Pulmonary artery endothelial cell (primary cell): ENCODE data around the gene CENPH. TPM values are rescaled to one million over a fixed set of nuclear protein-coding genes. Genes with fewer than 3 reads are reported as not detected.
A peak's percentile ranks its signal among the peaks of the same experiment; 100 is the strongest.
"Not testable (repeated sequence)": the region's sequence is repeated elsewhere in the genome, so short reads cannot be mapped to it uniquely, and the experiment has no call there.

Source experiments
- DNase-seq: peaks from one replicate; pipeline ENCODE4 v3.0.0-alpha.2; 2011; ENCODE audit warnings: low read depth, low spot score
- total RNA-seq: library from RNA; depleted of rRNA; stranded (reverse); fragments of >200 nt; gene quantifications from 2 replicates; pipeline ENCODE4 v1.2.3, GENCODE V29; 2014

CENPH gene
- total RNA-seq, 1 donor from 2014 or later = 16.9 TPM

DNA sequence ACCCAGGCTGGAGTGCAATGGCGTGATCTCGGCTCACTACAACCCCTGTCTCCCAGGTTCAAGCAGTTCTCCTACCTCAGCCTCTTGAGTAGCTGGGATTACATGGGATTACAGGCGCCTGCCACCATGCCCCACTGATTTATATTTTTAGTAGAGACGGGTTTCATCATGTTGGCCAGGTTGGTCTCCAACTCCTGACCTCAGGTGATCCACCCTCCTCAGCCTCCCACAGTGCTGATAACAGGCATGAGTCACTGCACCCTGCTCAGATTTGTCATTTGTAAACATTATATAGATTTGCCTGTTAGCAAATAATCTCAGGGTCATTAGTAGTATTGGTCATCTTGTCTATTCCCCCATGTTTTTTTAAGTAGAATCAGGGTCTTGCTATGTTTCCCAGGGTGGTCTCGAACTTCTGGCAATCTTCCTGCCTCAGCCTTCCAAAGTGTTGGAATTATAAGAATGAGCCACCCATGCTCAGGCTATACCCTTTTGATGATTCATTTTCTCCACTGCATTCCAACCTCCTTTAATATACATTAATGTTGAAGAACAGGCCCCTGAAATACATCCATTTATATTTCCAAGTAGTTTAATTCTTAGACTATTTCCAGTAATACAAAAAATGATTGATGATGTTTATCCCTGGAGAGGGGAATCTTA, 17.3 kb downstream of the CENPH start:
- DNase-seq = no peak

DNA sequence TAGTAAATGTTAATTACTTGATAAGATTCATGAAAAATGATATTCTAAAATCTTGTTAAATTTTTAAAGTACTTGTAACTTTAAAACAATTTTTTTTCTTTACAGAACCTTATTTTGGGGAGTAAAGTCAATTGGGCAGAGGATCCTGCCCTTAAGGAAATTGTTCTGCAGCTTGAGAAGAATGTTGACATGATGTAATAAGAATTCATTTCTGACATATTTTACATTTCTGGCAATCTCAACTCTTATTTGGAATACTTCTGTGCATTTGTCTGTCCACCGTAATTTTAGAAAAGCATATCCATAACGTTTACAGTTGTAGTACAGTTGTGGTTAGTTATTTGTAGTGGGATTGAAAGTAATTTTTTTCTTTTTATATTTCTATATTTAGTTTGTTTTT, 20.2 kb downstream of the CENPH start:
- no peak for DNase-seq

DNA sequence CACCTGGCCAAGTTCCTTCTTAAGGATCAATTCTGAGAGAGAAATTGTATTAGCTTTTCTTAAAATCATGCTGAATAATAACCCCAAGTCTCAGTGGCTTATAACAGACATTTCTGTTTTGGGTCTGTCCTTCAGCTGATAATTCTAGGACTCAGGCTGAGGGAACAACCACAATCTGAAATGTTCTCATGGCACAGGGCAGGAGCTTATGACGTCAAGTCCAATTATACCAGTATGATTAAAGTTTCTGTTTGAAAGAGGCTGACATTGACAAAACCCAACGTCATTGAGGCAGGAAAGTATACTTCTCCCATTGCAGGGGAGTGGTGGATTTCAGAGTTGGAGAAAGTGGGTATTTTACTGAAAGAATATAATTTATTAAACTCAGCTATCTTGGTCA, 21.8 kb downstream of the CENPH start:
- no peak for DNase-seq

DNA sequence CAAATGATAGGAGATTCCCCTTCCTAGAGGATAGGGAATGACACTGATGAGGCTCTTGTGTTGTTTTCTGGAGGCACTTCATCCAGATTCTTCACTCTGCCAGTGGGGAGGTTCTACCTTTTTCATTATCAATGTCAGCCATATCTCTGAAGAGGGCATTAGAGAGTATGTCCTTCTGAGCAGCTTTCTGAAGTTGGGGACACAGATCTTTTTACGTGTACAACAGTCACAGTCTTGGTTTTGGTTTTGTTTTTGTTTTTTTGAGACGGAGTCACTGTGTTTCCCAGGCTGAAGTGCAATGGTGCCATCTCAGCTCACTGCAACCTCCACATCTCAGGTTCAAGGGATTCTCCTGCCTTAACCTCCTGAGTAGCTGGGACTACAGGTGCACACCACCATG, 22.6 kb downstream of the CENPH start:
- no peak for DNase-seq

DNA sequence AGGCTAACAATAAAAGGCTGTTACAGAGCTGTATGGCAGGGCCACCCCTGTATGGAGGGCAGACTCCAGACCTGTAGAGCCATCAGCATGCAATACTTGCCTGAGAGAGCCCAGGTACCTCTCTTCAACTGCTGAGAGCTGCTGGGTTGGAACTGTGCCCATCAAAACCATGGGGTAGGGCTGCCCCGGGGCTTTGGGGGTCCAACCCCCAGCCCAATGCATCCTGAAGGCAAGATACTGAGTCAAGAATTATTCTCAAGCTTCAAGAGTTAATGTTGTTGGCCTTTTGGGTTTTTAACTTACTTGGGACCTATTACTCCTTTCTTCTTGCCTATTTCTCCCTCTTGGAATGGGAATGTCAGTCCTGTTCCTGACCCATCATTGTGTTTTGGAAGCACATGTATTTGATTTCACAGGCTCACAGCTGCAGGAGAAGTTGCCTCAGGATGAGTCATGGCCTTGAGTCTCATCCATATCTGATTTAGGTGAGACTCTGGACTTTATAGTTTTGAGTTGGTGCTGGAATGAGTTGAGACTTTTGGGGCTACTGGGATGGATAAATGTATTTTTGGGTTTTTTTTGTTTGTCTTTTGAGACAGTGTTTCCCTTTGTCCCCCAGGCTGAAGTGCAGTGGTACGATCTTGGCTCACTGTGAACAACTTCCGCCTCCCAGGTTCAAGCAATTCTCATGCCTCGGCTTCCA, 24.3 kb downstream of the CENPH start:
- no peak for DNase-seq

DNA sequence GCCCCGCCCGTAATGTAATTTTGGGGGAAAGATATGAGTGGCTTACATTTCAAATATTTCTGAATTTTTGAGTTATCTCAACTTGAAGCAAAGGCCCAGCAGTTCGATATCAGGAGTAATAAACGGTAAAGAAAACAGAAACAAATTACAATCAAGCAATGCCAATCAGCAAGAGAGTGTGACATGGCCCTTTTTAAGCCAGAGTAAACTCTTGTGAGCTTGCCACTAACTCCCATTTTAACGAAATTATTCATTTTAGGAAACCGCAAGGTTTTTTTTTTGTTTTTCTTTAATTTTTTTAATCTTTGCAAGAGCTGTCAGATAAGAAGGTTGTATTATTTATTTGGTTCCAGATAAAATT, 27.7 kb downstream of the CENPH start:
- no peak for DNase-seq

DNA sequence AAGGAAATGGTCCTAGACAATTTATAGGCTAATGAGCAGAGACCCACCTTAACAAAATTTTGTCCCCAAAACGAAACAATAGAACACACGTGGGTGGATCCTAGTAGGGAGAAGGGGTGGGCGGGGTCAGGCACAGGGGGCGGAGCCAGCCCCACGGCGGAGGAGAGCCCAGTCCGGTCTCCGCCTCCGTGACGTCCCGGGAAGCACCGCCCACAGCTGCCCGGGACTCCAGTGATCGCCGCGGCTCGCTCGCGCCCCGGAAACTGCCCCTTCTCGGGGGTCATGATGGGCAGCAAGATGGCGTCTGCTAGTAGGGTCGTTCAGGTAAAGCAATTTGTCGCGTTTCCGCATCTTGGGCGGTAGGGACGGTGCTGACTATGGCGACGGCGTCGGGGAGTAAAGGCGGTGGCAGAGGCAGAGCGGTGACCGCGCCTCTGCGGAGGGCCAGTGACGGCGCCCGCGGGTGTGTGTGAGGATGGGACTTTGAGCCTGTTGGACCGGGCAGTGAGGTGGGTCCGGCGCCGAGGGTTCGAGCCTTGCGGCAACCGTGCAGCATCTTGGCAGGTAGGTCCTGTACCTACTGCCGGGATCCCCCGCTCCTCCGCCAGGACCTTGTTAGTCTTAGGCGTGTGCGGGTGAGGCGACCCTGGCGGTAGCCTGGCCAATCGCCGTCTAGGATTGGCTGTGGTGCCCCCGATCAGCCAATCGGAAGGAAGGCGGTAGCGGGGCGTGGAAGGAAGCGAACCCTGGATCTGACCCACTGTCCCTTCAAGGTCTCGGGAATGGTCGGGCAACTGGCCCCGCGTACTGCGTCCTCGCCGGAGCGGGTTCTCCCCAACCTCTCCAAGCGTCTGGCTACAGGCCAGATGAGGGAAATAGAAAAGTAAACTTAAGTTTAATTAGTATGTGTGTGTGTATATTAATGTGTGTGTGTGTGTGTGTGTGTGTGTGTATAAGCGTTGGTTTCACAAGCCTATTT, 28.5 kb downstream of the CENPH start:
- DNase-seq = peak; percentile 65

DNA sequence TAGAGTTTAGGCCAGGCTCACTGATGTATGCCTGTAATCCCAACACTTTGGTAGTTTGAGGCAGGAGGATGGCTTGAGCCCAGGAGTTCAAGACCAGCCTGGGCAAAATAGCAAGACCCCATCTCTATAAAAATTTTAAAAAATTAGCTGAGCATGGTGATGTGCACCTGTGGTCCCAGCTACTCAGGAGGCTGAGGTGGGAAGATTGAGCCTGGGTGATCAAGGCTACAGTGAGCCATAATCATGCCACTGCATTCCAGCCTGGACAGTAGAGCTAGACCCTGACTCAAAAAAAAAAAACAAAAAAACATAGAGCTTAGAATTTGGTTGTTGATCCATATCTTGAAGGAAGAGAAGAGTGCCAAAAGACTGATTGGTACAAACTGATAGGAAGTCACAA, 30.6 kb downstream of the CENPH start:
- no peak for DNase-seq

DNA sequence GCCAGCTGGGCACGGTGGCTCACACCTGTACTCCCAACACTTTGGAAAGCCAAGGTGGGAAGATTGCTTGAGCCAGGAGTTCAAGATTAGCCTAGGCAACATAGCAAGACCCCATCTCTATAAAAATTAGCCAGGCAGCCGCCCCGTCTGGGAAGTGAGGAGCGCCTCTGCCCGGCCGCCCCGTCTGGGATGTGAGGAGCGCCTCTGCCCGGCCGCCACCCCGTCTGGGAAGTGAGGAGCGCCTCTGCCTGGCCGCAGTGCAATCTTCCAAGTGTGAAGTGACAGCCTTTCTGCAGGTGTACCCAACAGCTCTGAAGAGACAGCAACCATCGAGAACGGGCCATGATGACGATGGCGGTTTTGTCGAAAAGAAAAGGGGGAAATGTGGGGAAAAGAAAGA, 31.0 kb downstream of the CENPH start:
- DNase-seq = not testable (repeated sequence)

DNA sequence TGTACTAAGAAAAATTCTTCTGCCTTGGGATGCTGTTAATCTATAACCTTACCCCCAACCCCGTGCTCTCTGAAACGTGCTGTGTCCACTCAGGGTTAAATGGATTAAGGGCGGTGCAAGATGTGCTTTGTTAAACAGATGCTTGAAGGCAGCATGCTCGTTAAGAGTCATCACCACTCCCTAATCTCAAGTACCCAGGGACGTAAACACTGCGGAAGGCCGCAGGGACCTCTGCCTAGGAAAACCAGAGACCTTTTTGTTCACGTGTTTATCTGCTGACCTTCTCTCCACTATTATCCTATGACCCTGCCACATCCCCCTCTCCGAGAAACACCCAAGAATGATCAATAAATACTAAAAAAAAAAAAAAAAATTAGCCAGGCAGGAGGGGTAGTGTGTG, 31.4 kb downstream of the CENPH start:
- DNase-seq = not testable (repeated sequence)

DNA sequence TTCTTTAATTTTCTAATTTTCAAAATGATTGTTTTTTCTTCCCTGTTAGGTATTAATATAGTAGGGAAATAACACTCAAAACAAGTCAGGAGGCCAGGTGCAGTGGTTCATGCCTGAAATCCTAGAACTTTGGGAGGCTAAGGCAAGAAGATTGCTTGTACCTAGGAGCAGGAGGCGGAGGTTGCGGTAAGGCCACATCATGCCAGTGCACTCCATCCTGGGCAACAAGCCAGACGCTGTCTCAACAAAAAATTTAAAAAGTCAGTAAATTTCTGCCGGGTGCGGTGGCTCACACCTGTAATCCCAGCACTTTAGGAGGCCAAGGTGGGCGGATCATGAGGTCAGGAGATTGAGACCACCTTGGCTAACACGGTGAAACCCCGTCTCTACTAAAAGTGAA, 35.1 kb downstream of the CENPH start:
- no peak for DNase-seq

DNA sequence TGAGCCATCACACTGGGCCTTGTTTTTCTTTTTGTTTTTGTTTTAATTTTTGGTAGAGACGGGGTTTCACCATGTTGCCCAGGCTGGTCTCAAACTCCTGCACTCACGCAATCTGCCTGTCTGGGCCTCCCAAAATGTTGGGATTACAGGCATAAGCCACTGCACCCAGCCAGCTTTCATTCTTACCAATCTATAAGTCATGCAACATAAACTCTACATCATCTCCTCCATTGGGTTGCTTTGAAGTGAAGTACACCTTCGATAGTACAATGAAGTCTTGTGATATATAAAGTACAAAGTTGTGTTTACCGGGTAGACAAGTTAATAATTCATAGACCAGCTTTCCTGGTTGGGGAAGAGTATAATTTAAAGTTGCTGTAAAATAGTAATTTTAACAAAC, 36.5 kb downstream of the CENPH start:
- DNase-seq = no peak

DNA sequence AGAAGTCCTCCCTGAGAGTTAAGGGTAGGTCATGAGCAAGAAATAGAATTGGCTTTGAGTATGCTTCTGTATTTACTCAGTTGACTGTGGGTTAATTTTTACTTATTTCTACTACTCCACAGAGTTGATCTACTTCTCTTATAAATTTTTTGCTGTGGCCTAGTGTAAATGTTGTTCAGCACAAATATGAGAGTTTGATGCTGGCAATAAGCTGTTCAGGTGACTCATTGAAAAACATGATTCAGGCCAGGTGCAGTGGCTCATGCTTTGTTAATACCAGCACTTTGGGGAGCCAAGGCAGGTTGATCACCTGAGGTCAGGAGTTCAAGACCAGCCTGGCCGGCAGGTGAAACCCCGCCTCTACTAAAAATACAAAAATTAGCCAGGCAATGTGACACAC, 40.8 kb downstream of the CENPH start:
- no peak for DNase-seq

DNA sequence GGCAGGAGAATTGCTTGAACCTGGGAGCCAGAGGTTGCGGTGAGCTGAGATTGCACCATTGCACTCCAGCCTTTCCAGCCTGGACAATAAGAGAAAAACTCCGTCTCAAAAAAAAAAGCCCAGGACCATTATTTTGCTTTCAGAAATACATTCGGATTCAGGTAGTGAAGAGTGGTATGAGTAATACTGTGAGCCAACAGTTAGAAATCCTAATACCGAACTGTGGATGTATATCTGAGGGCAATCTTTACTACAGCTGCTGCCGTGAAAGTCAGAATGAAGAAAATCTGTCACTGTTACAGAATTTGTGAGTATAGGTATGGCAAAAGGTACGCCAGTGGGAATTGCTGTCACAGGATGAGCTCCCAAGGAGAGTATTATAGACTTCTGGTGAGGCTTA, 41.9 kb downstream of the CENPH start:
- no peak for DNase-seq

DNA sequence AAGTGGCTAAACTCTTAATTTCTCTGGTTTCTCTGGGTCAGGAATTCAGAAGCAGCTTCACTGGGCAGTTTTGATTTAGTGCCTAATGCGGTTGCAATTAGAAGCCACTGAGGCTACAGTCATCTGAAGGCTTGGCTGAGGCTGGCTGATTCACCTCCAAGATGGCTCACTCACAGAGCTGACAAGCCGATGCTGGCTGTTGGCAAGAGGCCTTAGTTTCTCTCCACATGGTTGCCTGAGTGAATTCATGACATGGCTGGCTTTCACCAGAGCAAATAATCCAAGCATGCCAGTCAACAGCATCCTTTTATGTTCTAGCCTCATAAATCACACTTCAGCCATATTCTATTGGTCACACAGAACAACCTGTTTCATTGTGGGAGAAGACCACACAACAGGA, 42.5 kb downstream of the CENPH start:
- no peak for DNase-seq

DNA sequence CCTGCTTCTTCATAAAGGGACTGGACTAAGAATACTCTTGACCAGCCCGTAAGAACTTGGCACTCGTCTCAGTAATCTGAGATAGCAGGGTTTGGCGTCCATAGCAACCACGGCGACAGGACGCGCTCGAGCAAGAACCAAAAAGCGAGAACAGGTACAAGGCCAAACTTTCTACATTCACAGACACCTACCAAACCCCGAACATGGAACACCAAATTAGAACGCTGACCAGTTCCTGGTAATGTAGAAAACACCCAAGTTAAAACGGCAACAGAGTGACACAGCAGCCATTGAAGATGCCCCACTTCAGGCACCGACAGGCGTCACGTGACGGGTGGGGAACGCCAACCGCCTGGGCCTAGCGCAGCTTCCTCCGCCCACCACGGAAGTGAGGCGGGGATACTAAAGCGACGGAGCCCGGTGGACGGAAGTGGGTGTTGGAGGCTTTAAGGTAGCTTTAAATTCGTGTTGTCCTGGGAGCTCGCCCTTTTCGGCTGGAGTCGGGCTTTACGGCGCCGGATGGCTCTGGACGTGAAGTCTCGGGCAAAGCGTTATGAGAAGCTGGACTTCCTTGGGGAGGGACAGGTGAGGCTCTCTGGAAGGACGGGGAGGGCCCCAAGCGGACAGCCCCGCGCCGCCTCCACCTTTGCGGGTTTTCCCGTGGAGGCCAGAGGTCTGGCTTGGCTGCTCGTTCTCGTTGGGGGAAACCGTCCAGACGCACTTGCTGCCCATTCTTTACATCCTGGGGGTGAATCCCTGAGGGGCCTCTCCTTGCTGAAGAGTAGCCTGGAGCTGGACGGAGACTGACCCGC, 45.3 kb downstream of the CENPH start, which contains the start of gene CDK7:
TSS of gene CDK7 (plus strand) at position 430 of the 812 bp plus-strand sequence. CDS start at position 520, 90 bp downstream.
- no peak for DNase-seq

DNA sequence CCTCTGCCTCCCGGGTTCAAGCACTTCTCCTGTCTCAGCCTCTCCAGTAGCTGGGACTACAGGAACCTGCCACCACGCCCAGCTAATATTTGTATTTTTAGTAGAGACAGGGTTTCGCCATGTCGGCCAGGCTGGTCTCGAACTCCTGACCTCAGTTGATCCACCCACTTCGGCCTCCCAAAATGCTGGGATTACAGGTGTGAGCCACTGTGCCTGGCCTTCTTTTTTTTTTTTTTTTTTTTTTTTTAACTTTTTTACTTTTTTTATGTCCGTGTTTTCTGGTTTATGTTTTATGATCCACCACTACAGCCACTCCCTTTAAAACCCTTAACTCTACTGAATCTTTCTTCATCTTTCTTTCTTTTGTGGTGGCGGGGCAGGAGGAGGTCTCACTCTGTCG, 47.4 kb downstream of the CENPH start:
- DNase-seq = not testable (repeated sequence)

DNA sequence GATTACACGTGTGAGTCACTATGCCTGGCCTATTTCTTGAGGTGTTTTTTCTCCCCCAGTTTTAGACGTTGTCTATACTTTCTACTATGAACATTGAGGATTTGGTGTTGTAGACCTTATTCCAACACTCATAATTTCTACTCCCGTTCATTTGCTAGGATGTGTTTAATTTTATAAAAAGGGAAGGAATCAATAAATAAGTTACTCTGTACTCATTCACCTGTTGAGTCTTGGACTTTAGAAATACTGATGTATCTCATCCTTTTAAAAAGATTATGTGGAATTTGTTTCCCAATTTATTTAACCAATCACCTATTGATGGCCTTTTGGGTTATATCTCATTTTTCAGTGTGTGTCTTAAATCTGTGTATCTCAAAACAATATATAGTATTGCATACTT, 48.5 kb downstream of the CENPH start:
- no peak for DNase-seq

DNA sequence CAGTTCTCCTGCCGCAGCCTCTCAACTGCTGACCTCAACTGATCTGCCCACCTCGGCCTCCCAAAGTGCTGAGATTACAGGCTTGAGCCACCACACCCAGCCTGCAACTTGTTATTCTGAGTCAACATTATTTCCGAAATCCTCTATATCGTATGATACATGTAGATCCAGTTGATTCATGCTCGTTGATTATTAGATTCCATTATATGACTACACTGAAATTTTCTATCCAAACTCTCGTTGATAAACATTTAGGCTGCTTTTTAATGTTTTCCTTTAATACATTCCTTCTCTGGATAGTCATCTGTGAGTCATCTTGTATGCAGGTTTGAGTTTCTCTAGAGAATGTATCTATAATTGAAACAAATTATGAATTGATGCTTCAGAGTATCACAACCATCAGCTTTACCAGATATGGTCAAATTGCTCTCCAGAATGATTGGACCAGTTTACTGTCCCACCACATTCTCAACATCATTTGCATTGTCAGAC, 49.4 kb downstream of the CENPH start:
- no peak for DNase-seq

DNA sequence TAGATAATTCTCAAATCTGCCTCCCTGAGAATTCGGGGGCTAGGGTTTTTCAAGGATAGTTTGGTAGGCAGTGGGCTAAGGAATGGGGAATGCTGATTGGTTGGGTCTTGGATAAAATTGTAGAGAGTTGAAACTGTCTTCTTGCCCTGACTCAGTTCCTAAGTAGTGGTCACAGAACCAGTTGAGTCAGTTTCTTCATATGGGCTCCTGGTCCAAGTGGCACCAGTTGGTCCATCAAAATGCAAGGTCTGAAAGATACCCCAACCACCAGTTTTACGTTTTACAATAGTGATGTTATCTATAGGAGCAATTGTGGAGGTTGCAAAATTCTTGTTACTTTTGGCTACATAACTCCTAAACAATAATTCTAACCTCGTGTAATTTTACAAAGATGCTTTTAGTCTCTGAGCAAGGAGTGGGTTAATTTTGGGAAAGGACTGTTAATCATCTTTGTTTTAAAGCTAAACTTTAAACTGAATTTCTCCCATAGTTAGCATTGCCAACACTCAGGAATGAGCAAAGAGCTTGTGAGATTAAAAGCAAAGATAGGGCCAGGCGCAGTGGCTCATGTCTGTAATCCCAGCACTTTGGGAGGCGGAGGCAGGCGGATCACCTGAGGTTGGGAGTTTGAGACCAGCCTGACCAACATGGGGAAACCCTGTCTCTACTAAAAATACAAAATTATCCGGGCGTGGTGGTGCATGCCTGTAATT, 53.0 kb downstream of the CENPH start:
- no peak for DNase-seq
